ENCODE data around the gene PLCB1. TPM values are rescaled to one million over a fixed set of nuclear protein-coding genes. Genes with fewer than 3 reads are reported as not detected.

The PLCB1 gene
- polyA plus RNA-seq, 1 donor (not counting 4 experiments of a cell fraction or from before 2014, with no cell fraction given) = 0.37 TPM

GRCh38 chr20:8299921-8300320 is 167.9 kb downstream of the PLCB1 start:
- H3K9me1 ChIP-seq (ENCODE audit: control insufficient read depth, extremely low read depth, insufficient read depth, low read length) = no peaks in the 10 kb centered on the region
- H3K27me3 ChIP-seq (ENCODE audit: control insufficient read depth, extremely low read depth, insufficient read depth, low read length) = no peaks in the 10 kb centered on the region
- H3K36me3 ChIP-seq (ENCODE audit: control insufficient read depth in 2 of 2, extremely low read depth in 1 of 2, insufficient read depth in 2 of 2, low read length in 2 of 2) = no peaks in the 10 kb centered on the region
- H2AFZ ChIP-seq (ENCODE audit: control insufficient read depth, low read length) = no peak overlapping the region
- H4K20me1 ChIP-seq (ENCODE audit: control insufficient read depth, extremely low read depth, insufficient read depth, low read length) = no peaks in the 10 kb centered on the region
- H3K9ac ChIP-seq (ENCODE audit: control insufficient read depth, extremely low read depth, insufficient read depth, low read length) = no peak overlapping the region
- no peaks in the 10 kb centered on the region for H3K79me2 ChIP-seq (ENCODE audit: control insufficient read depth, insufficient read depth, low read length)
- H3K4me2 ChIP-seq (ENCODE audit: control insufficient read depth, extremely low read depth, insufficient read depth, low read depth, low read length) = no peak overlapping the region
- H3K27ac ChIP-seq (ENCODE audit: control insufficient read depth, insufficient read depth, low read length) = no peak overlapping the region
- TF ChIP-seq, protein P1, sequence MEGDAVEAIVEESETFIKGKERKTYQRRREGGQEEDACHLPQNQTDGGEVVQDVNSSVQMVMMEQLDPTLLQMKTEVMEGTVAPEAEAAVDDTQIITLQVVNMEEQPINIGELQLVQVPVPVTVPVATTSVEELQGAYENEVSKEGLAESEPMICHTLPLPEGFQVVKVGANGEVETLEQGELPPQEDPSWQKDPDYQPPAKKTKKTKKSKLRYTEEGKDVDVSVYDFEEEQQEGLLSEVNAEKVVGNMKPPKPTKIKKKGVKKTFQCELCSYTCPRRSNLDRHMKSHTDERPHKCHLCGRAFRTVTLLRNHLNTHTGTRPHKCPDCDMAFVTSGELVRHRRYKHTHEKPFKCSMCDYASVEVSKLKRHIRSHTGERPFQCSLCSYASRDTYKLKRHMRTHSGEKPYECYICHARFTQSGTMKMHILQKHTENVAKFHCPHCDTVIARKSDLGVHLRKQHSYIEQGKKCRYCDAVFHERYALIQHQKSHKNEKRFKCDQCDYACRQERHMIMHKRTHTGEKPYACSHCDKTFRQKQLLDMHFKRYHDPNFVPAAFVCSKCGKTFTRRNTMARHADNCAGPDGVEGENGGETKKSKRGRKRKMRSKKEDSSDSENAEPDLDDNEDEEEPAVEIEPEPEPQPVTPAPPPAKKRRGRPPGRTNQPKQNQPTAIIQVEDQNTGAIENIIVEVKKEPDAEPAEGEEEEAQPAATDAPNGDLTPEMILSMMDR (optimal IDR thresholded peaks at IDR 0.05 in 1 of 3, IDR thresholded peaks at IDR 0.05 in 1 of 3, conservative IDR thresholded peaks at IDR 0.05 in 1 of 3; ENCODE audit: extremely low read depth in 1 of 3, insufficient read depth in 2 of 3, low read length in 3 of 3) = no peak
- no peak for TF ChIP-seq EZH2 (IDR thresholded peaks at IDR 0.05; ENCODE audit: low read length)
- no peak overlapping the region for H3K4me3 ChIP-seq (ENCODE audit: control insufficient read depth in 2 of 3, extremely low read depth in 1 of 3, insufficient read depth in 2 of 3, low read depth in 1 of 3, low read length in 3 of 3)
- no peaks in the 10 kb centered on the region for H3K4me1 ChIP-seq (ENCODE audit: control insufficient read depth, extremely low read depth, insufficient read depth, low read length)
- dilution Hi-C loops (cut with MboI; ENCODE audit: extremely low pct_ligation_motif_present, low sequenced_read_pairs) = no loop called here
- DNase-seq (ENCODE audit: low read depth, low spot score) = no peak
- FAIRE-seq = no peak
- H3K9me3 ChIP-seq (ENCODE audit: control insufficient read depth, low read depth, low read length) = no peaks in the 10 kb centered on the region

GRCh38 chr20:8301655-8302054 is 169.6 kb downstream of the PLCB1 start:
- Histone ChIP-seq H3K4me1 (ENCODE audit: control insufficient read depth, extremely low read depth, insufficient read depth, low read length) (no peaks in the 10 kb centered on the region), H2AFZ (ENCODE audit: control insufficient read depth, low read length) (no peak overlapping the region), H3K27me3 (ENCODE audit: control insufficient read depth, extremely low read depth, insufficient read depth, low read length) (no peaks in the 10 kb centered on the region), H4K20me1 (ENCODE audit: control insufficient read depth, extremely low read depth, insufficient read depth, low read length) (no peaks in the 10 kb centered on the region), H3K27ac (ENCODE audit: control insufficient read depth, insufficient read depth, low read length) (no peak overlapping the region), H3K9ac (ENCODE audit: control insufficient read depth, extremely low read depth, insufficient read depth, low read length) (no peak overlapping the region), H3K4me3 (ENCODE audit: control insufficient read depth in 2 of 3, extremely low read depth in 1 of 3, insufficient read depth in 2 of 3, low read depth in 1 of 3, low read length in 3 of 3) (no peak overlapping the region), H3K9me3 (ENCODE audit: control insufficient read depth, low read depth, low read length) (no peaks in the 10 kb centered on the region), H3K79me2 (ENCODE audit: control insufficient read depth, insufficient read depth, low read length) (no peaks in the 10 kb centered on the region), H3K36me3 (ENCODE audit: control insufficient read depth in 2 of 2, extremely low read depth in 1 of 2, insufficient read depth in 2 of 2, low read length in 2 of 2) (no peaks in the 10 kb centered on the region), H3K4me2 (ENCODE audit: control insufficient read depth, extremely low read depth, insufficient read depth, low read depth, low read length) (no peak overlapping the region), H3K9me1 (ENCODE audit: control insufficient read depth, extremely low read depth, insufficient read depth, low read length) (no peaks in the 10 kb centered on the region)
- DNase-seq (ENCODE audit: low read depth, low spot score) (no peak), FAIRE-seq (no peak)
- dilution Hi-C loops (cut with MboI; ENCODE audit: extremely low pct_ligation_motif_present, low sequenced_read_pairs) = no loop called here
- TF ChIP-seq, protein P1 (optimal IDR thresholded peaks at IDR 0.05 in 1 of 3, IDR thresholded peaks at IDR 0.05 in 1 of 3, conservative IDR thresholded peaks at IDR 0.05 in 1 of 3; ENCODE audit: extremely low read depth in 1 of 3, insufficient read depth in 2 of 3, low read length in 3 of 3) = no peak
- TF ChIP-seq EZH2 (IDR thresholded peaks at IDR 0.05; ENCODE audit: low read length) = no peak

Data from keratinocyte (primary cell).